Heart right ventricle (tissue), 16 donors: Measurements from ENCODE around the gene ACOD1. TPM values are rescaled to one million over a fixed set of nuclear protein-coding genes. Genes with fewer than 3 reads are reported as not detected.

ENCODE experiments used
- ATAC-seq, 8 donors: fragments of 200-7000 bp; cut with Tn5 transposase; one replicate each; pipeline ENCODE4 v1.9.1; 2020; ENCODE audit warnings: mild to moderate bottlenecking in 8 of 8, moderate library complexity in 8 of 8, moderate number of reproducible peaks in 1 of 8
- DNase-seq, 2 donors: peaks; one replicate each; pipeline ENCODE4 v3.0.0-alpha.2; 2020
- H3K27ac ChIP-seq, 10 donors: fragments of 200-600 bp; sonication (generic) in 2 of 10; one replicate each; pipeline versions ENCODE4 v1.5.0 to v1.8.0; 2020 to 2022; ENCODE audit warnings: mild to moderate bottlenecking in 3 of 10
- H3K27me3 ChIP-seq, 7 donors: fragments of 200-600 bp; one replicate each; pipeline ENCODE4 v1.8.0; 2021 to 2022; ENCODE audit warnings: mild to moderate bottlenecking in 2 of 7
- H3K36me3 ChIP-seq, 9 donors: fragments of 200-600 bp; sonication (generic) in 1 of 9; one replicate each; pipeline versions ENCODE4 v1.5.0 to v1.8.0; 2020 to 2022; ENCODE audit warnings: mild to moderate bottlenecking in 2 of 9
- H3K4me1 ChIP-seq, 9 donors: fragments of 200-600 bp; sonication (generic) in 1 of 9; one replicate each; pipeline versions ENCODE4 v1.5.0 to v1.8.0; 2020 to 2022; ENCODE audit warnings: mild to moderate bottlenecking in 4 of 9
- H3K4me3 ChIP-seq, 10 donors: fragments of 200-600 bp; sonication (generic) in 2 of 10; one replicate each; pipeline versions ENCODE4 v1.5.0 to v1.8.0; 2020 to 2022; ENCODE audit warnings: mild to moderate bottlenecking in 7 of 10, moderate library complexity in 2 of 10
- H3K9me3 ChIP-seq, 11 donors: fragments of 200-600 bp in 10 of 11; sonication (generic) in 2 of 11; one replicate each; pipeline versions ENCODE4 v1.5.0 to v1.8.0; 2013 to 2022; ENCODE audit warnings: mild to moderate bottlenecking in 2 of 11, control low read depth in 1 of 11, moderate library complexity in 1 of 11
- WGBS, 2 donors: extraction: QIAGEN DNeasy Blood & Tissue Kit; methylation state at CpG; one replicate each; pipeline ENCODE4 v1.1.7; 2013; ENCODE audit warnings: inconsistent platforms in 1 of 2; 5-methylcytosine and 5-hydroxymethylcytosine counted together
- intact Hi-C, 10 donors: fragments of 100-400 bp; cut with DNase I; formaldehyde crosslinking; loops; one replicate each; pipeline versions ENCODE4 v1.11.1 to v1.14.2; 2022
- polyA plus RNA-seq, 2 donors: library from polyadenylated mRNA; stranded (reverse); fragments of 200-250 nt; gene quantifications; one replicate each; pipeline ENCODE4 v1.2.3, GENCODE V29; 2013
- total RNA-seq, 10 donors: library from RNA; stranded (reverse); fragmentation: NEBNext Ultra II Directional in 3 of 10; extraction: Animal tissue kit (Norgen Biotek cat#: 25700) in 3 of 10; gene quantifications; one replicate each; pipeline versions ENCODE4 v1.2.1 to v1.2.4, GENCODE V29; 2021 to 2023
- TF ChIP-seq, protein P1 (sequence below), 9 donors: fragments of 200-600 bp; sonication (generic) in 2 of 9; IDR thresholded peaks; one replicate each; pipeline versions ENCODE4 v1.5.0 to v1.8.0; 2021 to 2022; ENCODE audit warnings: antibody characterized with exemption in 9 of 9, mild to moderate bottlenecking in 5 of 9, moderate library complexity in 1 of 9
- donor health status: Arrhythmogenic right ventricular cardiomyopathy.
- donor health status: ischemic (EF 13 %, LVEDD 7.1; RV severe dilation, severe dysfunction).
- donor health status: healthy with polysubstance abuse.
- donor health status: DM: no; HTN: yes; CAD: no.
- donor health status: DM: no; HTN: no; CAD: no.
- donor health status: ischemic (EF 25% LVEDD 6.9; RV normal size, moderate dysfunction).
- donor health status: ischemic (EF 25% LVEDD 5.7; RV mildly dilated, moderate dysfunction).
- donor health status: healthy.
- donor health status: DM: yes; HTN: yes; CAD: no.
- donor health status: Ischemic cardiomyopathy.
- donor health status: ischemic (EF 35%, LVEDD 5.7; RV mildly dilated, moderate dysfunction).
- donor health status: nonischemic (EF 11% LVEDD 7.7; RV severe dilation, severe dysfunction).
- donor health status: DM: yes; HTN: yes; CAD: no.
- donor health status: PGD.
- donor health status: ischemic (EF 29% LVEDD 5.4; RV normal size, mild dysfunction).
- donor health status: nonischemic (EF 23%, LVEDD 6.1; RV moderate dilation, normal function).

Gene ACOD1
- total and polyA plus RNA-seq, 12 donors = 0.51 TPM; not detected in 11

DNA sequence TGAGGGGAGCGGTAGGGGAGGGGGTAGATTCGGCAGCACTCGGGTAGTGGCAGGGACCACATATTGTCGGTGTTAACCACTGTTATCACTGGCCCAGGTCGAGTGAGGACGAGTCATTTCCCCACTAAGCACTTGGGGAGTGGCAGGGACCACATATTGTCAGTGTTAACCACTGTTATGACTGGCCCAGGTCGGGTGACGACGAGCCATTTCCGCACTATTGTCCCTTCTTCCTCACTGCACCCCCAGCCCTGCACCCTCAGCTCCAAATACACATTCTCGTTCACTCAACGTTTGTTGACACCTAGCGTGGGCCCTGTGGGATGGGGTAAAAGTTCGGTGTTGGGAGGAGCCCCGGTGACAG is 43.1 kb downstream of the ACOD1 start:
- ATAC-seq (peak; percentile 18 to 53 (median 38)), DNase-seq (peak in 1 of 2 donors; percentile 30)
- no peaks in the 10 kb centered on the region for H3K9me3 ChIP-seq
- H3K27ac ChIP-seq = peak overlapping the region; percentile 79 to 96 (median 91)
- intact Hi-C loops = loop anchor here in 1 of 10 donors (5.0 kb wide), 1 partner anchor 36 kb away; the partner anchor contains the start of gene FBXL3
- H3K27me3 ChIP-seq = no peaks in the 10 kb centered on the region
- H3K4me3 ChIP-seq = peak overlapping the region; percentile 70 to 90 (median 80)
- TF ChIP-seq, protein P1, sequence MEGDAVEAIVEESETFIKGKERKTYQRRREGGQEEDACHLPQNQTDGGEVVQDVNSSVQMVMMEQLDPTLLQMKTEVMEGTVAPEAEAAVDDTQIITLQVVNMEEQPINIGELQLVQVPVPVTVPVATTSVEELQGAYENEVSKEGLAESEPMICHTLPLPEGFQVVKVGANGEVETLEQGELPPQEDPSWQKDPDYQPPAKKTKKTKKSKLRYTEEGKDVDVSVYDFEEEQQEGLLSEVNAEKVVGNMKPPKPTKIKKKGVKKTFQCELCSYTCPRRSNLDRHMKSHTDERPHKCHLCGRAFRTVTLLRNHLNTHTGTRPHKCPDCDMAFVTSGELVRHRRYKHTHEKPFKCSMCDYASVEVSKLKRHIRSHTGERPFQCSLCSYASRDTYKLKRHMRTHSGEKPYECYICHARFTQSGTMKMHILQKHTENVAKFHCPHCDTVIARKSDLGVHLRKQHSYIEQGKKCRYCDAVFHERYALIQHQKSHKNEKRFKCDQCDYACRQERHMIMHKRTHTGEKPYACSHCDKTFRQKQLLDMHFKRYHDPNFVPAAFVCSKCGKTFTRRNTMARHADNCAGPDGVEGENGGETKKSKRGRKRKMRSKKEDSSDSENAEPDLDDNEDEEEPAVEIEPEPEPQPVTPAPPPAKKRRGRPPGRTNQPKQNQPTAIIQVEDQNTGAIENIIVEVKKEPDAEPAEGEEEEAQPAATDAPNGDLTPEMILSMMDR (IDR thresholded peaks at IDR 0.05) = no peak
- 30% methylated on average over 15 of the region's 15 CpGs for WGBS, 2 donors
- H3K4me1 ChIP-seq = peaks cover 0 to 26% (median 21%) of the 10 kb centered on the region in 9 donors
- H3K36me3 ChIP-seq = peaks cover 0 to 14% (median 0%) of the 10 kb centered on the region in 9 donors

DNA sequence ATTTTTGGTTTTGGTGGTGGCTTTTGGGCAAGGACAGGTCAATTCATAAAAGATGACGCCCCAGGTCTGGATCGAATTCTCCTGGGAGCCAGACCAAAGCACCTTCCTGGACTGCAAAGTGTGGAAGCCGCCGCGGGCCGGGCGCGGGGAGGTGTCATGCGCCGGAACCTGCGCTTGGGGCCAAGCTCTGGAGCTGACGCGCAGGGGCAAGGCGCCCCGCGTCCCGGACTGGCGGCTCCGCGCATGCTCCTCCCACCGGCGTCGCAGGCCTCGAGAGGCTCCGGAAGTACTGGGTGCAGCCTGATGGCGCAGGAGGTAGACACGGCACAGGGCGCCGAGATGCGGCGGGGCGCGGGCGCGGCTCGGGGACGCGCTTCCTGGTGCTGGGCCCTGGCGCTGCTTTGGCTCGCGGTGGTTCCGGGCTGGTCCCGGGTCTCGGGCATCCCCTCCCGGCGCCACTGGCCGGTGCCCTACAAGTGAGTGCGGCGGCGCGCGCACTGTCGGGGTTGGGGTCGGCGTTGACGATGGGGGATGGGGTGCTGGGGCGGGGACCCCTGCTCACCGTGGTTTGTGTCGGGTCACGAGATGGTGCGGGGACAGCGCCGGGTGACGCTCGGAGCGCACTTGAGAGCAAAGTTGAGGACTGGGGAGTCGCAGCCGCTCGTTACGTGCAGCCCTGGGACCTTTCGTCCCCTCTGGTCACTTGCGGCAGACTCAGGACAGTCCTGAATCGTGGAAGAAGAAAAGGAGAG is 43.7 kb downstream of the ACOD1 start, which contains the start of gene CLN5:
CLN5 (plus strand) TSS at position 286 of the 752 bp plus-strand sequence; CDS start at position 304, 18 bp downstream.
- Histone ChIP-seq H3K36me3 (peaks cover 0 to 20% (median 0%) of the 10 kb centered on the region in 9 donors), H3K4me1 (peaks cover 0 to 26% (median 21%) of the 10 kb centered on the region in 9 donors), H3K27me3 (no peaks in the 10 kb centered on the region), H3K27ac (peak within 1 kb of the TSS; percentile 79 to 96 (median 91)), H3K4me3 (peak within 1 kb of the TSS; percentile 70 to 90 (median 80)), H3K9me3 (no peaks in the 10 kb centered on the region)
- peak; percentile 98 to 99 (median 98) for ATAC-seq
- TF ChIP-seq, protein P1 (IDR thresholded peaks at IDR 0.05) = peak in 2 of 9 donors; percentile 3 to 13
- intact Hi-C loops = loop anchor here in 1 of 10 donors (5.0 kb wide), 1 partner anchor 35 kb away; the partner anchor contains the start of gene FBXL3
- WGBS, 2 donors = 1% methylated on average over 72 to 73 of the region's 73 CpGs
- peak; percentile 92 to 95 for DNase-seq

DNA sequence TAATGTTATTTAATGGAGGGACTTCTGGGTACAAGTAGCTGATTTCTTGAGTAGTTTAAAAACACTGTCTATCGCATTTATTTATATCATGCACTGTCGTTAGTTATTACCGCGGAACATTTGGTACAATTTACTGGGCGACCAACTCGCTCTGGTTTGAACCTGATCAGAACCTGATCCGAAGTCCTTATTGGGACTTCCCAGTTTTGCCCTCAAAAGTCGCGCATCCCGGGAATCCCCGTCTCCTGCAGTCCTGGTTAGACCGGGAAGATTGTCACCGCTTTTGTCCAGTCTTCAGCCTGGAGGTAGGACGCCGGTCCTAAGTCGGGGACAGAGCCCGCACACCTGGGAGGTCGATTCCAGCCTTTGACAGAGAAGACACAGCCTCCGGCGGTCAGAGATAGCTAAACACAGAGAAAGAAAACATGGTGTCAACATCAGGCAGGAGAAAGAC is 44.3 kb downstream of the ACOD1 start:
- H3K27me3 ChIP-seq = no peaks in the 10 kb centered on the region
- H3K36me3 ChIP-seq = peaks cover 0 to 26% (median 0%) of the 10 kb centered on the region in 9 donors
- TF ChIP-seq, protein P1 (IDR thresholded peaks at IDR 0.05) = no peak
- intact Hi-C loops = loop anchor here in 1 of 10 donors (5.0 kb wide), 1 partner anchor 35 kb away; the partner anchor contains the start of gene FBXL3
- H3K4me1 ChIP-seq = peaks cover 0 to 26% (median 21%) of the 10 kb centered on the region in 9 donors
- WGBS, 2 donors = 2% methylated on average over 20 of the region's 20 CpGs
- ATAC-seq (peak in 6 of 8 donors; percentile 0 to 21 (median 10)), DNase-seq (peak in 1 of 2 donors; percentile 16)
- H3K4me3 ChIP-seq = peak overlapping the region; percentile 70 to 90 (median 80)
- peak overlapping the region; percentile 79 to 96 (median 91) for H3K27ac ChIP-seq
- no peaks in the 10 kb centered on the region for H3K9me3 ChIP-seq

DNA sequence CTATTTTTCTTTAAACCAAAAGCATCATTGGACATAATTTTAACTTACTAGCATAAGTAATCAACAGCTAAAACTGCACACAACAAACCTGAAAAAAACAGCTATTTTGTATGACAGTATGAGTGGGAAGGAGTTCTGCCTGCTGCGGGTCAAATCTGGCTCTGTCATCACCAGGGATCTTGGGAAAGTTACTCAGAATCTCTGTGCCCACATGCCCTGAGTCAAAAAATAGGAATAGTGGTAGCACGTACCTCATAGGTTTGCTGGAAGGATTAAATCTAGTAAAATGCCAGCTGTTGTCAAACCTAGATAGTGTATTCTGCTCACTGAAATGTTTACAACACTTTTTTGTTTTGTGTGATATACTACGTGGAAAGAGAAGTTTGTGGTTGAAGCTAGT is 44.7 kb downstream of the ACOD1 start:
- intact Hi-C loops = loop anchor here in 1 of 10 donors (5.0 kb wide), 1 partner anchor 34 kb away; the partner anchor contains the start of gene FBXL3
- H3K36me3 ChIP-seq = peaks cover 0 to 31% (median 2%) of the 10 kb centered on the region in 9 donors
- TF ChIP-seq, protein P1 (IDR thresholded peaks at IDR 0.05) = no peak
- H3K4me3 ChIP-seq = peak overlapping the region; percentile 70 to 90 (median 80)
- peak overlapping the region in 9 of 10 donors; percentile 85 to 96 (median 92) for H3K27ac ChIP-seq
- H3K9me3 ChIP-seq = no peaks in the 10 kb centered on the region
- ATAC-seq (no peak), DNase-seq (no peak)
- H3K27me3 ChIP-seq = no peaks in the 10 kb centered on the region
- 46 to 51% methylated on average over 3 of the region's 3 CpGs for WGBS, 2 donors
- H3K4me1 ChIP-seq = peaks cover 0 to 26% (median 21%) of the 10 kb centered on the region in 9 donors
